GM18907 (cell line): Measurements from ENCODE around the gene WFDC1.

Experiments used
- ATAC-seq: cut with Tn5 transposase; IDR thresholded peaks from one replicate; pipeline ENCODE4 v1.9.1; 2021; ENCODE audit warnings: mild to moderate bottlenecking, moderate library complexity; ENCODE audit not compliant: unreplicated experiment

Gene WFDC1

DNA sequence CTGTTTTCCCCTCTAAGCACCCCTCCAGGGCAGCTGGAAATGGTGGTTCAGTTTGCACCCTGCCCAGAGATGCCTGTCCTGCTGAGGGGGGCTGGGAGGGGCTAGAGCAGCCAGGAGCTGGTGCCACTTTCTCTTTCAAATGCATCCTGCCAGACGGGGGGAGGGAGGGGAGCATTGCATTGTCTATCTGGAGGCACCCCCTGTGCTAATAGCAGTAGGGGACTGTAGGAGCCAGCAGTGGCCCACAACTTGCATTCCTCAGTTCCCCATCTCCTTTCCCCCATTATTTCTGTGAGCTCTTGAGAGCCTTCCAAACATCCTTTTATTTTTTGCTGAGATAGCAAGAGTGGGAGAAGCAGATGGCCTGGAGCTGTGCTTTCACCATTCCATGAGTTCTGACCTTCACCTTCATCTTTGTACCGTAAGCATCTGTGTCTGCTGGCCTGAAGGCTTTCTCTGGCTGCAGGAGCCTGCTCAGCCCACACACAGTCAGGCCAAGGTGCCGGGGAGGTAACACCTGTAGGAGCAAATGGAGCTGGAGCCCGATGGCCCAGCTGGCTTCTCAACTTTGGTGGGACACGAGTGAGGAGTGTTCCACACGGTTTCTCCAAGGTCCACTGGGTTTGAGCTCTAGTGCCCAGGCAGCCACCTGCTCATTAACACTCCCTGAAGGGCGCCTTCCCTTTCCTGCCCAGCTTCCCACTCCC, 5.2 kb downstream of the WFDC1 start:
- ATAC-seq: no peak

GRCh38 chr16:84302111-84302954, 7.7 kb downstream of the WFDC1 start:
- no peak for ATAC-seq

DNA sequence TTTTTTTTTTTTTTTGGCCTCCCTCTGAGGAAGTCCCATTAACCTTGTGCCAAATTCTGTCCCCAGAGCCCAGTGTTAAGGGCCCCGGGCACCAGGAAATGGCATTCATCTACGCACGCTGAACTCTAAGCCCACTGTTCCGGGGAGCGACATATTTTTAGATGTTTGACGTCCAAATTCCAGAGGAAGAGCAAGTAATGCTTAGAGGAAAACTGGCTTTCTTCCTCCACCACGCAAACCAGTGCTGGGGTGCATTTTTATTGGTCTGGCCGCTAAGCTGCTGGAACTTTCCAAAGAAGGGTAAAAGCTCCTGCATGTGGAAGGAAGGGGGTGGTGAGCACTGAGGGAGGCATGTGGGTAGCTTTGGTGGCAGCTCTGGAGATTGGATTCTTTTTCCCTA, 8.3 kb downstream of the WFDC1 start:
- ATAC-seq: no peak

DNA sequence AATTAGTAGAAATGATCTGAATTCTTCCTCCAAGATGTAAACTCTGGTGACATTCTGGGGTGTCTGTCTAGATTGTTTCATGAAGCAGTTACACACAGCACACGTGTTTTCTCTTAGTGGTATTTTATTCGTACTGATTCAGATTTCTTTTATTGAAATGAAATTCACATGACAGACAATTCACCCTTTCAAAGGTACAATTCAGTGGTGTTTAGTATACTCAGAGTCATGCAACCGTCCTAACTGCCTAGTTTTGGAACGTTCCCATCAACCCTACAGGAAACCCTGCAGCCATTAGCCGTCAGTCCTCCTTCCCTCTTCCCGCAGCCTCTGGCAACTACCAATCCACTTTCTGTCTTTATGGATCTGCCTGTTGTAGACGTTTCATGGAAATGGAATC, 8.8 kb downstream of the WFDC1 start:
- ATAC-seq: no peak

- no peak for ATAC-seq
Observed at GRCh38 chr16:84306564-84306963, 11.9 kb downstream of the WFDC1 start.

GRCh38 chr16:84307209-84307954, 12.7 kb downstream of the WFDC1 start:
- ATAC-seq: no peak

- no peak for ATAC-seq
Observed at GRCh38 chr16:84308120-84308519, 13.4 kb downstream of the WFDC1 start.

GRCh38 chr16:84310642-84311041, 16.0 kb downstream of the WFDC1 start:
- ATAC-seq: no peak

GRCh38 chr16:84312783-84313382, 18.2 kb downstream of the WFDC1 start:
- ATAC-seq: no peak

DNA sequence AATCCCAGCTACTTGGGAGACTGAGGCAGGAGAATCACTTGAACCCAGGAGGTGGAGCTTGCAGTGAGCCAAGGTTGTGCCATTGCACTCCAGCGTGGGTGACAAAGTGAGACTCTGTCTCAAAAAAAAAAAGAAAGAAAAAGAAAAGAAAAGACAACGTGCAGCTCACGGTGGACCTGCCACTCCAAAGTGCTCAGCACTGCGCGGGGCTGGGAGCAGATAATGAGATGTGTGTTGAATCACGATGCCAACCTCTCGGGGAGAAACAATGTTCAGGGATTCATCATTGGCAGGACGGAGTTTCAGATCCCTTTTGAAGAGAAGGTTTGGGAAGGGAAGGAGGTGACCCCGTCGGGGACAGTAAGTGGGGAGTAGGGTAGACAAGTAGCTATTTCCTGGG, 19.2 kb downstream of the WFDC1 start:
- ATAC-seq: no peak

GRCh38 chr16:84314373-84314772, 19.7 kb downstream of the WFDC1 start:
- no peak for ATAC-seq

- ATAC-seq: no peak
Observed at GRCh38 chr16:84314814-84315213, 20.1 kb downstream of the WFDC1 start.

DNA sequence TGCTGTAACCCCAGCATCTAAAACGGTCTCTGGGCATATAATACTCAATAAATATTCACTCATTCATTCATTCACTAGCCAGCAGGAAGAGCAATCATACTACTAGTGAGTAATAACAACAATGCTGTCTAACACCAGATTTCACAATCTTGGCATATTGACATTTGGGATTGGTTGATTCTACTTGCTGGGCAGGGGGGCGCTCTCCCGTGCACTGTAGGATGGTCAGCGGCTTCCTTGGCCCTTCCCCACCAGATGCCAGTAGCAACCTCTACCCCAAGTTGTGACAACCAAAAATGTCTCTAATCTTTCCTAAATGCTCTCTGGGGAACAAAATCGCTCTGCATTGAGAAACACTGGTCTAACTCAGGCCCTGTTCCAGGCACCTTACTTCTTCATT, 20.7 kb downstream of the WFDC1 start:
- no peak for ATAC-seq

- no peak for ATAC-seq
Observed at GRCh38 chr16:84318091-84318975, 23.7 kb downstream of the WFDC1 start.

GRCh38 chr16:84319146-84319760, 24.6 kb downstream of the WFDC1 start:
- ATAC-seq: no peak

- no peak for ATAC-seq
Observed at GRCh38 chr16:84320511-84320910, 25.8 kb downstream of the WFDC1 start.

DNA sequence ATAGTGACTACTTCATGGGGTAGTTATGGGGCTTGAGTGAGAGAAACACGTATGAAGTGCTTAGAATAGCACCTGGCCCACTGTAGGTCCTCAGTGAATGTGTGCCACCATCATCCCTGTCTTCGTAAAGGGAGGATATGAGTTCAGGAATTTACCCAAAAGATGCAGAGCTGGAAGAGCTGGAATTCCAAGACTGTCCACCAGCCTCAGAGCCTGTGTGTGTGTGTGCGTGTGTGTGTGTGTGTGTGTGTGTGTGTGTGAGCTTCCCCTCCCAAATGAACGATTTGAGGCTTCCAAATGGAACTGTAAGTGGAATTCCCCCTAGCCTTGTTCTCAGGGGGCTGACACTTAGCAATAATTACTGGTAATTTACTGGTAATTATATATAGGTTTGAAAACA, 27.3 kb downstream of the WFDC1 start:
- ATAC-seq: no peak

- ATAC-seq: no peak
Observed at GRCh38 chr16:84322749-84323148, 28.1 kb downstream of the WFDC1 start.

DNA sequence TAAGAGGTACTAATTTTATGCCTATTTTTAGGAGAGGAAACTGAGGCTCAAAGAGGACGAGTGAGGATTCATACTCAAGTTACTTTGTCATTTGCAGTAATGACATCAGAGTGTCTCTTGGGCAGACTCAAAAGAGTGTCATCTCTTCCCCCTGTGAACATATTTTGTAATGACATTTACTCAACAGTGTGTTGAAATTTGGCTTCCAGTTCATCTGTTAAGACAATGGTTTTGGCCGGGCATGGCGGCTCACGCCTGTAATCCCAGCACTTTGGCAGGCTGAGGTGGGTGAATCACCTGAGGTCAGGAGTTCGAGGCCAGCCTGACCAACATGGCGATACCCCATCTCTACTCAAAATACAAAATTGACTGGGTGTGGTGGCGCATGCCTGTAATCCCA, 28.9 kb downstream of the WFDC1 start:
- no peak for ATAC-seq
